IMR-90 (cell line): ENCODE measurements around the gene TBC1D23.

Experiments
- BHLHE40 ChIP-seq: fragments of 150-350 bp; IDR thresholded peaks from 2 replicates; pipeline ENCODE4 v1.6.1; 2016; ENCODE audit warnings: mild to moderate bottlenecking, low read depth, low read length
- CEBPB ChIP-seq: IDR thresholded peaks from 2 replicates; pipeline ENCODE4 v1.6.1; 2012; ENCODE audit warnings: low read depth, low read length, improper control_type of control experiment
- CHD1 ChIP-seq: IDR thresholded peaks from 2 replicates; pipeline ENCODE4 v1.6.1; 2012; ENCODE audit warnings: low read depth, low read length, improper control_type of control experiment
- CTCF ChIP-seq: conservative IDR thresholded peaks from 2 replicates; pipeline ENCODE4 v1.5.1; 2012; ENCODE audit warnings: mild to moderate bottlenecking, low read depth, low read length, improper control_type of control experiment
- ELK1 ChIP-seq: fragments of 150-350 bp; IDR thresholded peaks from 2 replicates; pipeline ENCODE4 v1.6.1; 2016; ENCODE audit warnings: low read depth, mild to moderate bottlenecking, low read length, moderate library complexity, borderline replicate concordance
- MAFK ChIP-seq: IDR thresholded peaks from 2 replicates; pipeline ENCODE4 v1.6.1; 2012; ENCODE audit warnings: low read depth, low read length, improper control_type of control experiment
- MAZ ChIP-seq: IDR thresholded peaks from 2 replicates; pipeline ENCODE4 v1.6.1; 2012; ENCODE audit warnings: low read depth, mild to moderate bottlenecking, low read length, improper control_type of control experiment, moderate library complexity, borderline replicate concordance
- MXI1 ChIP-seq: IDR thresholded peaks from 2 replicates; pipeline ENCODE4 v1.6.1; 2012; ENCODE audit warnings: low read depth, mild to moderate bottlenecking, low read length, moderate library complexity, borderline replicate concordance
- POLR2A ChIP-seq: IDR thresholded peaks from 2 replicates; pipeline ENCODE4 v1.6.1; 2012; ENCODE audit warnings: mild to moderate bottlenecking, low read depth, low read length
- RAD21 ChIP-seq: IDR thresholded peaks from 2 replicates; pipeline ENCODE4 v1.6.1; 2012; ENCODE audit warnings: low read length, improper control_type of control experiment
- RCOR1 ChIP-seq: IDR thresholded peaks from 2 replicates; pipeline ENCODE4 v1.6.1; 2012; ENCODE audit warnings: mild to moderate bottlenecking, low read length, improper control_type of control experiment; ENCODE audit not compliant: insufficient replicate concordance
- RFX5 ChIP-seq: IDR thresholded peaks from 2 replicates; pipeline ENCODE4 v1.8.0; 2012; ENCODE audit warnings: low read depth, mild to moderate bottlenecking, low read length, moderate library complexity
- SMC3 ChIP-seq: fragments of 150-350 bp; IDR thresholded peaks from 2 replicates; pipeline ENCODE4 v1.6.1; 2016; ENCODE audit warnings: low read depth, mild to moderate bottlenecking, antibody characterized with exemption, low read length, moderate library complexity
- USF2 ChIP-seq: fragments of 150-350 bp; IDR thresholded peaks from 2 replicates; pipeline ENCODE4 v1.6.1; 2017; ENCODE audit warnings: mild to moderate bottlenecking, antibody characterized with exemption, low read length, low read depth

GRCh38 chr3:100311011-100311410 lies 50.2 kb downstream of the TBC1D23 start:
- no peak for TF ChIP-seq RAD21
- TF ChIP-seq RFX5, result no peak
- no peak for TF ChIP-seq CTCF
- TF ChIP-seq POLR2A, result no peak
- TF ChIP-seq MAFK, result no peak
- TF ChIP-seq CHD1, result no peak
- no peak for TF ChIP-seq USF2
- no peak for TF ChIP-seq RCOR1
- TF ChIP-seq MXI1, result no peak
- TF ChIP-seq SMC3, result no peak
- TF ChIP-seq MAZ, result no peak
- TF ChIP-seq BHLHE40, result no peak
- no peak for TF ChIP-seq ELK1
- TF ChIP-seq CEBPB, result no peak
